Activated T-cell treated with anti-CD3 and anti-CD28 coated beads, Interleukin-2, amount 50 U/mL, for 72 hours (primary cell): Measurements from ENCODE around the gene SPATA6L. TPM values are rescaled to one million over a fixed set of nuclear protein-coding genes. Genes with fewer than 3 reads are reported as not detected.
A peak's percentile ranks its signal among the peaks of the same experiment; 100 is the strongest.

Experiments
- ATAC-seq, 2 donors: fragments of 150-1000 bp; cut with Tn5 transposase; replicated peaks in 1 of 2; 2 replicates each; pipeline ENCODE4 v1.10.0; 2021; ENCODE audit warnings: moderate library complexity in 2 of 2, mild to moderate bottlenecking in 1 of 2
- DNase-seq, 2 donors: peaks; one replicate each; pipeline ENCODE4 v3.0.0; 2021 to 2022; ENCODE audit warnings: mixed read lengths in 1 of 2
- H3K27ac Mint-ChIP-seq: one replicate; pipeline ENCODE4 v1.8.0; 2022; ENCODE audit warnings: mild to moderate bottlenecking, moderate library complexity, mixed read lengths
- H3K27me3 Mint-ChIP-seq: one replicate; pipeline ENCODE4 v1.8.0; 2022; ENCODE audit warnings: low read depth, mixed read lengths
- H3K36me3 Mint-ChIP-seq, 2 donors: one replicate each; pipeline ENCODE4 v1.8.0; 2022; ENCODE audit warnings: mixed read lengths in 2 of 2, mild to moderate bottlenecking in 1 of 2; ENCODE audit not compliant: insufficient read depth in 2 of 2
- H3K4me1 Mint-ChIP-seq: one replicate; pipeline ENCODE4 v1.8.0; 2022; ENCODE audit warnings: low read depth, mixed read lengths
- H3K4me3 Mint-ChIP-seq, 2 donors: one replicate each; pipeline ENCODE4 v1.8.0; 2022; ENCODE audit warnings: mild to moderate bottlenecking in 2 of 2, mixed read lengths in 2 of 2, moderate library complexity in 2 of 2
- H3K9me3 Mint-ChIP-seq, 2 donors: one replicate each; pipeline ENCODE4 v1.8.0; 2022; ENCODE audit warnings: mixed read lengths in 2 of 2
- total RNA-seq, 2 donors: library from RNA; stranded (reverse); gene quantifications; one replicate each; pipeline ENCODE4 v1.2.3, GENCODE V29; 2022

The SPATA6L gene
- total RNA-seq, 2 donors from 2014 or later, result 0.60 to 0.90 TPM

- no peak overlapping the region for H3K4me3 Mint-ChIP-seq
- H3K27ac Mint-ChIP-seq, result no peak overlapping the region
- DNase-seq (no peak), ATAC-seq (no peak)
- H3K4me1 Mint-ChIP-seq, result no peaks in the 10 kb centered on the region
- no peaks in the 10 kb centered on the region for H3K9me3 Mint-ChIP-seq
- H3K27me3 Mint-ChIP-seq, result no peaks in the 10 kb centered on the region
- no peaks in the 10 kb centered on the region for H3K36me3 Mint-ChIP-seq
Measured at GRCh38 chr9:4588721-4589120, 77.6 kb downstream of the SPATA6L start.

- Mint-ChIP-seq H3K9me3 (no peaks in the 10 kb centered on the region), H3K4me3 (no peak overlapping the region), H3K36me3 (no peaks in the 10 kb centered on the region), H3K27ac (no peak overlapping the region), H3K4me1 (no peaks in the 10 kb centered on the region), H3K27me3 (no peaks in the 10 kb centered on the region)
- no peak for ATAC-seq
- no peak for DNase-seq
Measured at GRCh38 chr9:4585135-4585534, 81.1 kb downstream of the SPATA6L start.

- Mint-ChIP-seq H3K9me3 (no peaks in the 10 kb centered on the region), H3K27ac (no peak overlapping the region), H3K36me3 (no peaks in the 10 kb centered on the region), H3K27me3 (no peaks in the 10 kb centered on the region), H3K4me3 (no peak overlapping the region), H3K4me1 (no peaks in the 10 kb centered on the region)
- DNase-seq, result no peak
- no peak for ATAC-seq
Measured at GRCh38 chr9:4584636-4585035, 81.6 kb downstream of the SPATA6L start.

GRCh38 chr9:4583001-4583400 lies 83.3 kb downstream of the SPATA6L start:
- ATAC-seq (no peak), DNase-seq (no peak)
- H3K36me3 Mint-ChIP-seq, result no peaks in the 10 kb centered on the region
- H3K4me3 Mint-ChIP-seq, result no peak overlapping the region
- no peak overlapping the region for H3K27ac Mint-ChIP-seq
- no peaks in the 10 kb centered on the region for H3K27me3 Mint-ChIP-seq
- no peaks in the 10 kb centered on the region for H3K4me1 Mint-ChIP-seq
- H3K9me3 Mint-ChIP-seq, result no peaks in the 10 kb centered on the region

DNA sequence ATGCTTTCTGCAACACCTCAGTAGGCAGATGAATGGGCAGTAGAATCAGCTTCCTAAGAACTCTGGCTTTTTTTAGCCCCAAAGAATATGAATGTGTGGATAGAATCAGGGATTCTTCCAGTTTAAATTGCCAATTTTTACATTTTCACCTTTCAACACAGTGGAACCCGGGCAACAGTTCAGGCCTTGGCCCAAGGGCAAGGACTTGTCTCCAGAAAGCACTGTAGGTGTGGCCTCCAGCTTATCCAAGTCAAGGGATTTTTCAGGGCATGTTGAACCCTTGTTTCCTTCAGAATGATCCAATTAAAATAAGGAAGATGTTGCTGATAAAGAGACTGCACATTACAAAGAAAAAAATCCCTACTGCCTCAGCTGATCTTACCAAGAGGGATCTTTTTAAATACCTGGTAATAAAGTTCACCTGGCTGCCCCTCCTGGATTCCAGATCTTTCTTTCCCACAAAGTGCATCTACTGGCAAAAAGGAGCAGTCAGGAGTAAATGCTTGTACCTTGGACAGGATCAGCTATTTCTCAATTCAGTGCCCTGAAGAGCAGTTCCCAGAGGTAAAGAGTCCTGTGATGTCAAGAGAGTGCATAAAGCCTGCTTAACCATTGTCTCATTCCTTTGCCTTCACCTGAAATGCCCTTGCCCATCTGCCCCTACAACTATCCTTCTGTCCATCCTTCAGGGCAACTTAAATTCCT lies 84.3 kb downstream of the SPATA6L start:
- Mint-ChIP-seq H3K27ac (no peak overlapping the region), H3K27me3 (no peaks in the 10 kb centered on the region), H3K9me3 (no peaks in the 10 kb centered on the region), H3K36me3 (no peaks in the 10 kb centered on the region), H3K4me1 (no peaks in the 10 kb centered on the region), H3K4me3 (no peak overlapping the region)
- no peak for DNase-seq
- ATAC-seq, result no peak

DNA sequence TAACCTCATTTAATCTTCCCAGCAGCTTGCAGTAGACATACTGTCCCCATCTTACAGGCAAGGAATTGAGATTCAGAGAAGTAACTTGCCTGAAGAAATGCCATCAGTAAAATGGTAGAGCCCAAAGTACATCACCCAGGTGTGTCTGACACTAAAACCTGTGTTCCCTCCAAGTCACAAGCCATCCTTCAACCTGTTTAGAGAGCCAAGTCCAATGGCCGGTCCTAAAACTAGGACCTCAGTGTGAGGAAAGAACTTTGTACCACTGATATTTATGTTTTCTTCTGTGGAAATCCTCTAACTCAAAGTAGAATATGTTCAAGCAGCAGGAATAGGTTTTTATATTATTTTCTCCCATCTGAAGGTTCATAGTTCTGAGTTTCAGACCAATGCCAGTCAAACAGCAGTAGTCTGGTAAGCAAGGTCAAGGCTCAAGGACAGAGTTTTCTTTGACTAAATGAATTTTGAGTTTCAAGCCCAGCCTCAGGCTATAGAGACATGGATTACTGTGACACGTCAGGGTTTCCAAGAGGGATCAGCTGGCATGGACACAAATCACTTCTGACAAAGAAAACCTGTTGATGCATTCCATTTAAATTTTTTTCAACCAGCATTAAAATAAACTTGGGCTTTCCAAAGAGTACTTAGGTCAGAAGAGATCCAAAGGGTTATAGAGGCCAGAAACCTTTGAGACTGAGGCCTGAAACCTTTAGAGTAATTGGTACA lies 85.1 kb downstream of the SPATA6L start:
- H3K27me3 Mint-ChIP-seq, result no peaks in the 10 kb centered on the region
- DNase-seq (no peak), ATAC-seq (no peak)
- no peak overlapping the region for H3K27ac Mint-ChIP-seq
- H3K4me3 Mint-ChIP-seq, result no peak overlapping the region
- H3K4me1 Mint-ChIP-seq, result no peaks in the 10 kb centered on the region
- no peaks in the 10 kb centered on the region for H3K9me3 Mint-ChIP-seq
- no peaks in the 10 kb centered on the region for H3K36me3 Mint-ChIP-seq

- ATAC-seq, result no peak
- H3K27ac Mint-ChIP-seq, result no peak overlapping the region
Measured at GRCh38 chr9:4579001-4579400, 87.3 kb downstream of the SPATA6L start.

DNA sequence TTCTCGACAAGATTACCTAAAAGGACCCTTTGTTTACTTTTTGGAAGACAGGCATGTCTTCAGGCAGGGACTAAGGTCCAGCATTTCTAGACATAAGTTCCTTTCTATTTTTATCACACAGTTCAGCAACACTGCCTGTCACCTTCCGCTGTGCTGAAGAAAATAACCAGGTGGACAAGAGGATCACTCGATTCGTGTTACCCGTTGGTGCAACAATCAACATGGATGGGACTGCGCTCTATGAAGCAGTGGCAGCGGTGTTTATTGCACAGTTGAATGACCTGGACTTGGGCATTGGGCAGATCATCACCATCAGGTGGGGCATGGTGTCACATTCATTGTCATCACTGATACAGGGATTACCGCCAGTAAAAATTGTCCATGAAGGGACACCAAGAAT lies 89.8 kb downstream of the SPATA6L start:
- H3K27me3 Mint-ChIP-seq, result no peaks in the 10 kb centered on the region
- H3K36me3 Mint-ChIP-seq, result no peaks in the 10 kb centered on the region
- no peaks in the 10 kb centered on the region for H3K9me3 Mint-ChIP-seq
- ATAC-seq, result no peak
- no peak overlapping the region for H3K27ac Mint-ChIP-seq
- no peak overlapping the region for H3K4me3 Mint-ChIP-seq
- no peak for DNase-seq
- peaks cover 30% of the 10 kb centered on the region for H3K4me1 Mint-ChIP-seq

More at GRCh38 chr9:4579001-4579400, 87.3 kb downstream of the SPATA6L start:
- no peaks in the 10 kb centered on the region for H3K9me3 Mint-ChIP-seq
- no peak overlapping the region for H3K4me3 Mint-ChIP-seq
- H3K4me1 Mint-ChIP-seq, result peaks cover 12% of the 10 kb centered on the region
- H3K27me3 Mint-ChIP-seq, result no peaks in the 10 kb centered on the region
- no peak for DNase-seq
- no peaks in the 10 kb centered on the region for H3K36me3 Mint-ChIP-seq

DNA sequence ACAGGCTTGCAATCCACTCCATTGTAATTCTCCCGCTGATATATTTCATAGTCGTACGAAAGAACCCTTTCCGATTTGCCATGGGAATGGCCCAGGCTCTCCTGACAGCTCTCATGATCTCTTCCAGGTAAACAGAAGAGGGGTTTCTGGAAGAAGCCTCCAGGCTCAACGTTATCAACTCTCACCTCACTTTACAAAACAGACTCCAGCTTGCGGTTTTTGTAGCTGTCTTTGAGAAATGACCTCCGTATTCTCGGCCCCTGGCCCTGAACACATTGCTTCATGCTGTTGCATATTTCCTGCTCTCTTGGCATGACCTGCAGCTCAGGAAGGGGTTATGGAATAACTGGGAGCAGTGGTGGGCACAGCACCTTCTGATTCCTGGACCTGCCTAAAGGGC lies 90.3 kb downstream of the SPATA6L start:
- ATAC-seq (no peak), DNase-seq (no peak)
- Mint-ChIP-seq H3K36me3 (no peaks in the 10 kb centered on the region), H3K9me3 (no peaks in the 10 kb centered on the region), H3K27ac (no peak overlapping the region), H3K27me3 (no peaks in the 10 kb centered on the region), H3K4me3 (no peak overlapping the region), H3K4me1 (peaks cover 30% of the 10 kb centered on the region)

DNA sequence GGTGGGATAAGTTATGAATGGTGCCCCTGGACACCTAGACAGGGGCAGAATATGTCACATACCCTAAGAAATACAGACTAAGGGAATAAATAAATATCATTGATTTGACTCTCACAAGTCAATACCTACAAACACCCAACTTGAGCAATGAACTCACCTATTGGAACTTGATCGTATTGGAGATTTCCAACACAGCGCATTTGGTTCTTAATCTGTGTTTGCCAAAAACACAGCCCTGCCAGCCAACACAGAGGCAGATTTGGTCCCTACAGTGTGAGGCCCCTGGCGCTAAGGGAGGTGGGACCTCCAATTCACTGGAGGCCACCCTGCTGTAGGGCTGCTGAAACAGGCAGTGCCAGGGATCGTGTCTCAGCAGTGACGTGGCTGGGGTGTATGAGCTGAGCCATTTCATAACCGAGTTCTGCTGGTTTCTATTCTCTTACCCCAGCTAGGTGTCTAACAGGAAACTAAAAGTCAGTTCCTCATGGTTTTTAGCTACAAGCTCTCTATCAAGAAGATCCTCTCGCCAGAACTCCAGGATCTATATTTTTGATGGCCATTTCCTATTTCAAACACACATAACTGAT lies 91.5 kb downstream of the SPATA6L start:
- Mint-ChIP-seq H3K4me1 (peaks cover 30% of the 10 kb centered on the region), H3K9me3 (no peaks in the 10 kb centered on the region), H3K27ac (peak overlapping the region; percentile 60), H3K27me3 (no peaks in the 10 kb centered on the region), H3K36me3 (no peaks in the 10 kb centered on the region), H3K4me3 (peak overlapping the region in 1 of 2 donors; percentile 26)
- DNase-seq, result peak; percentile 28 to 35
- peak; percentile 89 to 93 for ATAC-seq

DNA sequence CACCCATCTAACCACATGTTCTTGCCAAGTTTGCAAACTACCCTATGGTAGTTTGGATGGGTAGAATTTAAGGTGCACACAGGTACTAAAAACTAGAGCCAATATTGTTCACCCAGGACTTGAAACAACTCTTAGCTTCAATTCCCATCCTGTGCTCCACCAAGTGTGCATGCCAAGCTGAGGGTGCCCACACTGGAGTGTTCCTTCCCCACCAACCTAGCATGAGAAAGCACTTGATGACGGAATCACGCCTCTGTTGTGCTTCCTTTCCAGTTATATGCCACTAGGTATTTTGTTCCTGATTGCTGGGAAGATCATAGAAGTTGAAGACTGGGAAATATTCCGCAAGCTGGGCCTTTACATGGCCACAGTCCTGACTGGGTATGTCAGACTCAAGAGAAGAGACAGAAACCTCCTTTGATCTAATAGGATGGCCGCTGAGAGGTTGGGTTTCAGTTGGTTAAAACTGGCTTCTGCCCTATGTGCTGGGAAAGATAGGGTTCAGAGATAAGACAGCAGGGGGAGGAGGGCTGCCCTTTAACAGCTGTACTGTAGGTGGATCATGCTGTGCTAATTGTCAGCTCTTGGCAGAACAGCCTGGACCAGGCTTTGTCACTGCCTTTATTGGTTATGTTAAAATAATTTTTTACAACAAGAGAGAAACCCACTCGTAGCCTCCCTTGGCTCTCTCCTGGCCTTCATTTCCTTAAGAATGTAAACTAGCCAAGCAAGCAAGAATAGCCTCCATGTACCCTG lies 92.5 kb downstream of the SPATA6L start:
- Mint-ChIP-seq H3K4me1 (peaks cover 30% of the 10 kb centered on the region), H3K27me3 (no peaks in the 10 kb centered on the region), H3K27ac (no peak overlapping the region), H3K36me3 (no peaks in the 10 kb centered on the region), H3K9me3 (no peaks in the 10 kb centered on the region), H3K4me3 (no peak overlapping the region)
- DNase-seq, result no peak
- ATAC-seq, result no peak

DNA sequence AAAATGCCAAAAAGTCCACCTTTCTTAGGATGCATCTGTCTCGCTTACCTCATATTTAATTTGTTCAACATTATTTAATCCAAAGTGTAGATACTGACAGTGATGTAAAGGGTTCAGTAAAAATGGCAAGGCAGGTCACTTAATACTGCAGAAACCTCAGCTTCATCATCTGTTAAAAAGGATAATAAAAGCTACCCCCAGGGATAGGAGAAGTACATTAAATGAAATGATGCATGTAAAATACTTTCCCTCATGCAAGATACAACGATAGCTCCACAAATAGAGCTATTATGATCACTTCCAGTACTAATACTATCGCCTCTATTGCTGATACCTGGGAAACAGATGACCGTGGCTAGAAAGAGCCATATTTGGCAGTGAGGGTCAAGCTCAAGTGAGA lies 93.1 kb downstream of the SPATA6L start:
- Mint-ChIP-seq H3K27ac (peak overlapping the region; percentile 48), H3K4me1 (peaks cover 30% of the 10 kb centered on the region), H3K36me3 (no peaks in the 10 kb centered on the region), H3K4me3 (peak overlapping the region in 1 of 2 donors; percentile 49), H3K27me3 (no peaks in the 10 kb centered on the region), H3K9me3 (no peaks in the 10 kb centered on the region)
- ATAC-seq (no peak), DNase-seq (no peak)
